Cardiac fibroblast (primary cell): ENCODE results near the gene MGAT4B.

Source experiments
- DNase-seq, 2 donors: peaks; one replicate each; pipeline versions ENCODE4 v3.0.0 to v3.0.0-alpha.2; 2010; ENCODE audit warnings: low read depth in 2 of 2
- H3K4me3 ChIP-seq, 2 donors: replicated peaks in 1 of 2; 1 replicate in 1 of 2; 2 replicates in 1 of 2; pipeline ENCODE4 v1.5.1; 2011; ENCODE audit warnings: low read depth in 2 of 2, low read length in 2 of 2, mild to moderate bottlenecking in 2 of 2, moderate library complexity in 1 of 2
- CTCF ChIP-seq: IDR thresholded peaks from one replicate; pipeline ENCODE4 v1.5.1; 2011; ENCODE audit warnings: low read depth, mild to moderate bottlenecking, low read length, inconsistent platforms

Gene MGAT4B

DNA sequence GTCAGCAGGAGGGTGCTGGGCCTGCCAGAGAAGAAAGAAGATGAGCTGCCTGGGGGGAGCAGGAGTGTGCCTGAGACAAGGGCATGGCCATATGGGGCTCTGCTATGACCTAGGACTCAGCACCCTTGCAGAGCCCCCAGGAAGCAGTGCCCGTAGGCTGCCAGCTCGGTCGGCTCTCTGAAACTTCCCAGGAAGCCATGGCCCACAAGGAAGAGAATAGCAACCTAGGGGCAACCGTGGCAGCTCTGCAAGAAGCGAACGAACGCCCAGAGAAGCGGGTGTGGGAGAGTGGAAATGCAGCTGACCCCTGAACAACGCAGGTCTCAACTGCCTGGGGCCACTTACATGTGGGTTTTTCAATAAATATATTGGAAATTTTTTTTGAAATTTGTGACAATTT, 23.5 kb downstream of the MGAT4B start:
- H3K4me3 ChIP-seq, result no peak overlapping the region
- TF ChIP-seq CTCF, result no peak
- DNase-seq, result no peak

DNA sequence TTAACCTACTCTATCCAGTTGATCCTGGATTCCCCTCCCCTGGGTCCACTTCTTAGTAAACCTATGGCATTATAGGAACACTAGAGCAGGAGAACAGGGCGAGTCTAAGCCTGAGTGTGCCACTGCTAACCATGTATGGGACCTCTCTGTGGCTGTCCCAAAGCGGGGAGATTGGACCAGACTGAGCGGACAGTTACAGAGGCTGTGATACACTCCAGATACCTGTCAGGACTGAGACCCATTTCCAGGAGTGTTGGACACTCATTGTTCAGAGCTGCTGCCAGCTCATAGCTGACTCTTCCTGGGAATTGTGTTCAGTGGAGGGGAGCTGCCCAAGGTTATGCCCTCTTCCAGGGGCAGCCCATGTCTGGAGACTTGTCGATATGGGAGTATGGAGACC, 24.8 kb downstream of the MGAT4B start:
- TF ChIP-seq CTCF, result no peak
- H3K4me3 ChIP-seq, result no peak overlapping the region
- DNase-seq, result no peak

DNA sequence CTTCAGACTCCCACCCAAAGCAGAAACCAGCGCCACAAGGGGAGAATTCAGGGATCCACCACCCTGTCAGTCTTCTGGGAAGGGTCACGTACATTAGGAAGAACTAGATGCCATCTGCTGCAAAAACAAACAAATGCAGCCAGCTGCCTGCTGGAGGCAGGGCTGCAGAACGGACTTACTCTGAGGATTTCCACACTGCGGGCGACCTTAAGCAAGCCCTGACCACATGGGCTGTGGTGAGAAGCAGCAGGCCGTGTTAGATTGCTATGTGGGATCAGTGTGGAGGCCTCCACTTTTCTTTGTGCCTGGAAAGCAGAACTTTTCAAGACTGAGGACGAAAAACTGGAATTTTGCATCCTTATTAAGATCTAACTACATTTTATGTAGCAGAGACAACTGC, 26.3 kb downstream of the MGAT4B start:
- H3K4me3 ChIP-seq, result no peak overlapping the region
- DNase-seq, result no peak
- no peak for TF ChIP-seq CTCF

- H3K4me3 ChIP-seq, result no peak overlapping the region
- DNase-seq, result no peak
- TF ChIP-seq CTCF, result no peak
Observed at GRCh38 chr5:179779826-179780225, 26.8 kb downstream of the MGAT4B start.

GRCh38 chr5:179778591-179778990, 28.1 kb downstream of the MGAT4B start:
- DNase-seq, result no peak
- no peak for TF ChIP-seq CTCF
- H3K4me3 ChIP-seq, result no peak overlapping the region

- no peak for TF ChIP-seq CTCF
- no peak for DNase-seq
- H3K4me3 ChIP-seq, result no peak overlapping the region
Observed at GRCh38 chr5:179777909-179778308, 28.8 kb downstream of the MGAT4B start.

DNA sequence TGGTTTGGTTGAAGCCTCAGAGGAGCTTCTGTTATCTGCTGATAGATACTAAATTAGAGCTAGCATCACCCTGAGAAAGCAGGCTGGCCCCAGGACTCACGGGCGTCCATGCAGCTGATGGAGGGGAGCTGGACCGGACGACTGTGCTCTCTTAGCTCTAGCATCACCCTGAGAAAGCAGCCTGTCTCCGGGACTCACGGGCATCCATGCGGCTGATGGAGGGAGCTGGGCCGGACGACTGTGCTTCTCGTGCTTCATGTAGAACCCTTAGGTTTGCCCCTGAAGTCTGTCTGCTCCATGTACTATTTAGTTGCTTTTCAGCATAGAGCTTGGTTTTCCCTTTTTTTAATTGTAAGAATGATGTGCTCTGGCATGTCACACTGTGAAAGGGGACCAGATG, 29.2 kb downstream of the MGAT4B start:
- DNase-seq, result no peak
- no peak overlapping the region for H3K4me3 ChIP-seq
- TF ChIP-seq CTCF, result no peak
